SK-N-MC (cell line): ENCODE measurements around the gene PRDM15.

Experiments used
- DNase-seq: peaks from one replicate; pipeline ENCODE4 v3.0.0-alpha.2; 2011; ENCODE audit warnings: low read depth, low spot score
- H3K27ac ChIP-seq: fragments of 200-600 bp; sonication (generic); 2 replicates; pipeline ENCODE4 v1.5.1; 2016; ENCODE audit warnings: mixed run types
- H3K36me3 ChIP-seq: fragments of 200-600 bp; sonication (generic); 2 replicates; pipeline ENCODE4 v1.6.1; 2017; ENCODE audit warnings: antibody characterized with exemption, low read length, mixed read lengths; ENCODE audit not compliant: insufficient read depth
- H3K4me3 ChIP-seq: fragments of 200-600 bp; sonication (generic); 2 replicates; pipeline ENCODE4 v1.5.1; 2016
- H3K9ac ChIP-seq: fragments of 200-600 bp; sonication (generic); 2 replicates; pipeline ENCODE4 v1.8.0; 2017; ENCODE audit warnings: mixed run types, mixed read lengths; ENCODE audit not compliant: insufficient read length
- H3K9me3 ChIP-seq: fragments of 200-600 bp; sonication (generic); 2 replicates; pipeline ENCODE4 v1.6.1; 2017; ENCODE audit warnings: low read depth, mild to moderate bottlenecking, antibody characterized with exemption, low read length, moderate library complexity, mixed read lengths
- EZH2 ChIP-seq: fragments of 200-600 bp; sonication (generic); IDR thresholded peaks from one replicate; pipeline ENCODE4 v1.6.1; 2017; ENCODE audit warnings: antibody characterized with exemption
- FOXP2 ChIP-seq: optimal IDR thresholded peaks from 2 replicates; pipeline ENCODE3; 2011; ENCODE audit warnings: mild to moderate bottlenecking, moderate library complexity; ENCODE audit not compliant: insufficient read depth; ENCODE audit errors: extremely low read length, control extremely low read depth
- POLR2AphosphoS5 ChIP-seq: IDR thresholded peaks from 2 replicates; pipeline ENCODE4 v1.6.1; 2012; ENCODE audit warnings: mild to moderate bottlenecking, low read depth, low read length, borderline replicate concordance

The PRDM15 gene

DNA sequence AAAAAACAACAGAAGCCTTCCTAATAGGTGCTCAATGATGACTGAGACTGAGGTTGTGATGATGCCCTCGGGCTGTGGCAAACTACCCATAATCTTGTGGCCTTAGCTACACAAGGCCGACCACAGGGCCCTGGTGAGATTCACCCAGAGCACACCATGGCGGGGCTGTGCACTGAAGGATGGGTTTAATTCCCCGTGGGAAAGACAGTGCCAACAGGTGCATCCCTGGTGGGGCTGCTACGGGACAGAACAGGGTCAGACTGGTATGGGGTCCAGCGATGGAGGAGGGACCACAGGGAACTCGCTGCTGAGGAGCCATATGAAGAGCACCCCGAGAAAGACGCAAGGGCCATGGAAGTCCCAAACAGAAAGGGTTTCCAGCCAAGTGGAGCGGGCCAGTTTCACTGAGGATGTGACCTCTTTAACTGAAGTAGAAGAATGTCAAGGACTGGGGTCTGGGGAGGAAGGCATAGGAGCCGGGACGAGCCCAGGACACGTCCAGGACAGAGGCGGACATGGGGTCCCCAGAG, 21.3 kb downstream of the PRDM15 start:
- H3K27ac ChIP-seq, result no peak overlapping the region
- H3K9ac ChIP-seq, result no peak overlapping the region
- peaks cover 31% of the 10 kb centered on the region for H3K36me3 ChIP-seq
- TF ChIP-seq POLR2AphosphoS5 (no peak), EZH2 (no peak), FOXP2 (no peak)
- no peak overlapping the region for H3K4me3 ChIP-seq
- DNase-seq, result no peak
- no peaks in the 10 kb centered on the region for H3K9me3 ChIP-seq

DNA sequence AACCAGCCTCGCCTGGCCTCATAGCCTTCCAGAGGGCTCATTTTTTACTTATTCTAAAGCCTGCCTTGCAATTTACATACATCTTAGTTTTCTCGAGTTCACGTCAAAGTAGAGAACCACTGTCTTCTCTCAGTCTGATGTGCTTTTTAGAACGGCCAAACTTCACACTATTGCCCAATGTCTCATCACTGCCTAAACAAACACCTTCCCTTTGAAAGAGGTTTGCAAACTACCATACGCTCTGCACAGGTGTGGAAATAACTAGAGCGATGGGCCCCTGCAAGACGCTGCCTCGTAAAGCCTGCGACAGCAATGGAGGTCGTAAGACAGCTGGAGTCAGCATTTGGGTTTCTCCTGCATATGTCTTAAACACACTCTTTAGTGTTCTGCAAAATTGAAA, 22.6 kb downstream of the PRDM15 start:
- H3K4me3 ChIP-seq, result no peak overlapping the region
- H3K9ac ChIP-seq, result no peak overlapping the region
- peak overlapping the region; percentile 65; the same call in 1 of the 2 replicates for H3K27ac ChIP-seq
- no peaks in the 10 kb centered on the region for H3K9me3 ChIP-seq
- H3K36me3 ChIP-seq, result peaks cover 31% of the 10 kb centered on the region
- no peak for DNase-seq
- TF ChIP-seq EZH2 (no peak), FOXP2 (no peak)

DNA sequence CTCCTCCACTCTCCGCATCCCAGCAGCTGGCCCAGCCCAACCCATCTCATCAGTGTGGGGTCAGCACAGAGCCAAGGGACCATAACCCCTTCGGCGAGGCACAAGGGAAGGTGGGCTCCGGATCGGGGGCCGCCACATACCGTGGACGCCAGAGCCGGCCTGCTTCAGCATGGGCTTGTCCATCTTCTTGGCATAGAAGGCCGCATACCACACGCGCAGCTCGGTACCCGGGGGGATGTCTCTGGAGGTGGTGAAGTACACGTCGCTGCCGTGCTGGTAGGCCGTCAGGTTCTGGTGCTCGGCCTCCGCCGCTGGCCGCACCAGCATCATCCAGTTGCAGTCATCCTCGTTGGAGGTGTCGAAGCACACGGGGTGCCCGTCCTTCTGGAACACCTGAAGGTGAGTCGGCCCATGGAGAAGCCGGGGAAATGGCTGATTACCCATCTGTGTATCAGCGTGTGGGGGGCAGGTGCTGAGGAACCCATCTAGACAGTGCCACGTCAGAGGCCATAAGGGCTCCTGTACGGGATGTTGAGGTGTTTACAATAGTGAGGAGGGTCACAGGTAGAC, 24.6 kb downstream of the PRDM15 start:
- H3K9ac ChIP-seq, result no peak overlapping the region
- H3K36me3 ChIP-seq, result peaks cover 34% of the 10 kb centered on the region
- TF ChIP-seq FOXP2 (no peak), POLR2AphosphoS5 (no peak), EZH2 (no peak)
- no peak overlapping the region for H3K27ac ChIP-seq
- no peak for DNase-seq
- H3K4me3 ChIP-seq, result no peak overlapping the region
- no peaks in the 10 kb centered on the region for H3K9me3 ChIP-seq

DNA sequence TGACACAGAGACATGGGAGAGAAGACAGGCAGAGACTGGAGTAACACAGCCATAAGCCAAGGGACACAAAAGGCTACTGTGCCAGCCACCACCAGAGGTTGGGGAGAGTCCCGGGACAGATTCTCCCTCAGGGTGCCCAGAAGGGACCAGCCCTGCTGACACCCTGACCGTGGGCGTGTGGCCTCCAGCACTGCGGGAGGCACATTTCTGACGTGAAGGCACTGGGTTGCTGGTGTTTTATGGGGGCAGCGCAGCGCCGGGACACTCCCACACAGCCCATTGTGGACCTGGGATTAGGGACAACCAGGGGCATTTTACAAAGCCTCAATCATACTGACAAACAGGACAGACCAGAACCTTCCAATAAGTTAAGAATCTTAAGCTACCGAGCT, 26.2 kb downstream of the PRDM15 start:
- Histone ChIP-seq H3K4me3 (no peak overlapping the region), H3K9ac (no peak overlapping the region), H3K36me3 (peaks cover 34% of the 10 kb centered on the region), H3K9me3 (no peaks in the 10 kb centered on the region), H3K27ac (no peak overlapping the region)
- no peak for DNase-seq
- TF ChIP-seq FOXP2 (no peak), POLR2AphosphoS5 (no peak), EZH2 (no peak)

DNA sequence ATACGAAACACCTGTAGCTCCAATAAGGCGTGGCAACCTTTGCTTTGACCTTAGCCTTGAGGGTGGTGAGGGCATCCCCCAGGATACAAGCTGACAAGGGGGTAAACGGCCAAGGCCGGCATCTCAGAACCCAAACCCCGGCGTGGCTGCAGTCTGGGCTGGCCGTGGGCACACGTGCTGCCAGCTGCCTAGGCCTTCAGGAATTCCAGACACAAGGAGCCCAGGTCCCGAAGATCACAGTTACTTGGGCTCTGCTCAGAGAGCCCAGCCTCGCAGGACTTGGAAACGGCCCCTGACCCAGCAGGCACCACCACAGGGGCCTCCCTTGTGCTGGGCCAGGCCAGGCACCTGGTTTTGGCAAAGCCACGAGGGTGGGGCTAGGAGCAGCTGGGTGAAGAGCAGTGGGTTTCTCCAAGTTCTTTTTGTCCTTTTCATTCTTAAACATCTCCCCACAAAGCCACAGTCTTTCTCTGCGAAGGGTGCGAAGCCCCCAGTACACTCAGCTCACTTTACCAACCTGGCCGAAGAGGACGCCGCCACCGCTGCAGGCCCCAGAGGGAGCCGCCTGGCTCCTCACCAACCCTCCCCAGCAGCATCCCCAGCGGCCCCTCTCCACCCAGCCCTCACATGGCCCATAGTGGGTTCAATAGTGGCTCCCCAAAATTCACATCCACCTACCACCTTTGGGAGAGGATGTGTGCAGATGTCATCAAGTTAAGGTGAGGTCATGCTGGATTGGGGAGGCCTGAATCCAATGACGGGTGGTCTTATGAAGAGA, 26.8 kb downstream of the PRDM15 start:
- H3K36me3 ChIP-seq, result peaks cover 34% of the 10 kb centered on the region
- no peak for DNase-seq
- no peak overlapping the region for H3K27ac ChIP-seq
- no peak overlapping the region for H3K4me3 ChIP-seq
- TF ChIP-seq EZH2, result no peak
- TF ChIP-seq FOXP2, result no peak
- no peak for TF ChIP-seq POLR2AphosphoS5
- H3K9ac ChIP-seq, result no peak overlapping the region
- no peaks in the 10 kb centered on the region for H3K9me3 ChIP-seq

DNA sequence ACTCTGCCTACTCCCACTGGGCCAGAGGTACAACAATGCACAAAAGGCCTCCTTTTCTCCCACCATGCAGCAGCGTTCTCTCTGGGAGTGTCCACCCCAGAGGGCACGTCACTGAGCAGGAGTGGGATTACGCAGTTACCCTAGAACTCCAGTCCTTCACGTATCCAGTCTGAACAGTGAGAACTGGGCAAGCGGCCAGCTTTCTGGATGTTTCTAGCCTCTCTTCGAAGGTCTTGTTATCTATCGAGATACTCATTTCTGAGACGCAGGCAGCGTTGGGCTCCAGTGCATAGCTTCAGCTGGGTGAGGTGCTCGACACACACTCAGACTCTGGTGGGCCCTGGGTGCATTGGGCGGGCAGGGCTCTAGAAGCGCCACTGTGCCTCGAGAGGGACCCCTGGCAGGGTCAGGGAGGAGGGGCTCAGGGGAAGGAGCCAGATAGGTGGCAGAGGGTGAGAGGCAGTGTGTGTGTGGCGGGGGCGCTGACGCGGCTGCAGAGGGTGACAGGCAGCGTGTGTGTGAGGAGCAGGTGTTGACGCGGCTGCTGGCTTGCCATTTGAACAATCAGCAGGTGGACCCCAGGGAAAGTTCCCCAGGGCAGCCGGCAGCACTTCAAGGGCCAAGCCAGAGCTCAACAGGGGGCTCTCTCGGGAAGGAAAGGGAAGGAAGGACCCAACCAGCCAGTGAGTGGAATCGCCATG, 27.9 kb downstream of the PRDM15 start:
- TF ChIP-seq EZH2, result no peak
- TF ChIP-seq FOXP2, result no peak
- TF ChIP-seq POLR2AphosphoS5, result no peak
- H3K4me3 ChIP-seq, result no peak overlapping the region
- DNase-seq, result no peak
- H3K9ac ChIP-seq, result no peak overlapping the region
- H3K9me3 ChIP-seq, result no peaks in the 10 kb centered on the region
- H3K36me3 ChIP-seq, result peaks cover 28% of the 10 kb centered on the region
- no peak overlapping the region for H3K27ac ChIP-seq

DNA sequence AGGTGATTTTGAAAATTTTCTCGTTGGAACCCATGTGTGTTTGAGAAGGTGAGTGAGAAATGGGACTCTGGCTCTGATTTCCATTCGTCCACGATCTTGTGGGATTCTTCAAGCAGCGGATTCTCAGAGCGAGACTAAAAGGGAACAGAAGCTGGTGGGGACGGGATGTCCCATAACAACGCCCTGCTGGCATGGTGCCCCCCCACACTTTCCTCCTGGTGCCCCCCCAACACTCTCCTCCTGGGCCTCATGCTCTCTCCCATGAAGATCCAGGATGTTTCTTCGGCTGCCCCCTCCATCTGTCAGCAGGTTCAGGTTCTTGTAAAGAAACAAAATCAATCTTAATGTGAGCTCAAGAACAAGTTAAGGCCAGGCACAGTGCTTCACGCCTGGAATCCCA, 29.1 kb downstream of the PRDM15 start:
- no peak overlapping the region for H3K4me3 ChIP-seq
- peaks cover 23% of the 10 kb centered on the region; the same call in 1 of the 2 replicates for H3K36me3 ChIP-seq
- TF ChIP-seq POLR2AphosphoS5 (no peak), EZH2 (no peak), FOXP2 (no peak)
- no peak overlapping the region for H3K9ac ChIP-seq
- DNase-seq, result no peak
- no peak overlapping the region for H3K27ac ChIP-seq
- H3K9me3 ChIP-seq, result no peaks in the 10 kb centered on the region

DNA sequence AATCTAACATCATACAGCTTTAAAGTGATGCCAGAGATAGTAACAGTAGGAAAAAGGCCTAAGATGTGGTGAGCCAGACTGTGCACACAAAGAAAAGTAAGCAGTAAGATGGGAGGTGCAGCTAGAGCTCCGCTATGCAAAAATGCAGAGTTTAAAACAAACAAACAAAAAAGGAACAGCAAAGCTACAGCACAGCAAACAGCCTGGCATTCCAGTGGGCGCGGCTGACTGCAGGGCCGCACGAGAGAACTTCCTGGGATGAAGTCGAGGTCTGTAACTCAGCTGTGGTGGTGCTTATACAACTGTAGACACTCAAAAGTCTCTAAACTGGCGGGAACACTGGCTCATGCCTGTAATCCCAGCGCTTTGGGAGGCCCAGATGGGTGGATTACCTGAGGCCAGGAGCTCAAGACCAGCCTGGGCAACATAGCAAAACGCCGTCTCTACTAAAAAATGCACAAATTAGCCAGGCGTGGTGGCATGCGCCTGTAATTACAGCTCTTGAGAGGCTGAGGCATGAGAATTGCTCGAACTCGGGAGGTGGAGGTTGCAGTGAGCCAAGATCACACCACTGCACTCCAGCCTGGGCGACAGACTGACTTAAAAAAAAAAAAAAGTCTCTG, 30.1 kb downstream of the PRDM15 start:
- no peak overlapping the region for H3K27ac ChIP-seq
- H3K36me3 ChIP-seq, result peaks cover 13% of the 10 kb centered on the region; the same call in 1 of the 2 replicates

More for the DNA sequence above, 30.1 kb downstream of the PRDM15 start:
- no peak for TF ChIP-seq EZH2
- TF ChIP-seq POLR2AphosphoS5, result no peak
- TF ChIP-seq FOXP2, result no peak
- Histone ChIP-seq H3K4me3 (no peak overlapping the region), H3K9me3 (no peaks in the 10 kb centered on the region), H3K9ac (no peak overlapping the region)
- DNase-seq, result no peak
